ENCODE data around the gene RBM22. TPM values are rescaled to one million over a fixed set of nuclear protein-coding genes. Genes with fewer than 3 reads are reported as not detected.

Gene RBM22
- total RNA-seq, 1 donor from 2014 or later: 18.9 TPM

DNA sequence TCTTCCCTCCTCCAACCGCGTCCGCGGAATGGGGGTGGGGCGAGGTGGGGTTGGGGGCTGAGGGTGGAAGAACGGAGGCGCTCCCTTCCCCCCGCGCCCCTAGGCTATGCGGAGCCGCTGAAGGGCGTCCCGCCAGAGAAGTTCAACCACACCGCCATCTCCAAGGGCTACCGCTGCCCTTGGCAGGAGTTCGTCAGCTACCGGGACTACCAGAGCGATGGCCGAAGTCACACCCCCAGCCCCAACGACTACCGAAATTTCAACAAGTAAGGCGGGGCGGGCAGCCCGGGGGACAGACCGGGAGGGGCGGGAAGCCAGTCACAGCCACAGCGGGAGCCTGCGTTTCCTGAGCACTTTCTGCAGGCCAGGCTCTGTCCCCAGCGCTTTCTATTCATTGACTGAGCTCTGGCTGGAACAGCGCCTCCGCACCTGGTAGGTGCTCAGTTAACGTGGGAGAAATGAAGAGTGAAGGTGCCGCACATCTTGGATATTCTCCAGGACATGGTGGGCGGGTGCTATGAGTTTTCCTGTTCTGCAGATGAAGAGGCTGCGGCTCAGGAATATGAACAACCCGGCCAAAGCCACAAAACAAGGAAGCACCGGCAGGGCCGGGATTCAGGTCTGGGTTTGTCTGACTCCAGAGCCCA, 28.5 kb downstream of the RBM22 start:
- DNase-seq (ENCODE audit: low read depth, low spot score): no peak

DNA sequence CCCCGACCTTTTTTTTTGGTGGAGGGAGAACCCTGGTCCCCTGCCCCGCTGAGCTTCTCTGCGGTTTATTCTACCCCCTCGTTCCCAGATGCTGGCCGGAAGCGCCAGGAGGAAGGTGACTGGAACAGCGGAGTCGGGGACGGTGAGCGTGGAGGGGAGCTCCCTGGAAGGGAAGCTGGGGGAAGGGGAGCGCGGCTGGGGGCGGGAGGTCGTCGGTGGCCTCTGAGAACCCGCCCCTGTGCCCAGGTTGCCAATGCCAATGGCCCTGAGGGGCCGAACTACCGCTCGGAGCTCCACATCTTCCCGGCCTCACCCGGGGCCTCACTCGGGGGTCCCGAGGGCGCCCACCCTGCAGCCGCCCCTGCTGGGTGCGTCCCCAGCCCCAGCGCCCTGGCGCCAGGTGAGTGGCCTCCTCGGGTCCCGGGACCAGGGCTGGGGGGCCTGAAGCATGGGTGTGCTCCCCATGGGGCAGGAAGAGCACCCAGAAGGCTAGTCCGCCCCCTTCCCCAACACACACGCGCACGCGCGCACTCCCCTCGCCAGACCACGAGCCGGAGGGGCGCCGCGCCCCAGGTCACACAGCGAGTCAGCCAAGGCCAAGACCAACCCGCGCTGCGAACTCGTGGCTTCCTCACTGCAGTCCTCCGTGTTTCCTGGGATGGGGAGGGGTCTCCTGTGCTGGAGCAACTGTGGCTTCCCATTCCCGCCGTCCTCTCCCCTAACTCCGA, 29.2 kb downstream of the RBM22 start:
- DNase-seq (ENCODE audit: low read depth, low spot score): no peak

DNA sequence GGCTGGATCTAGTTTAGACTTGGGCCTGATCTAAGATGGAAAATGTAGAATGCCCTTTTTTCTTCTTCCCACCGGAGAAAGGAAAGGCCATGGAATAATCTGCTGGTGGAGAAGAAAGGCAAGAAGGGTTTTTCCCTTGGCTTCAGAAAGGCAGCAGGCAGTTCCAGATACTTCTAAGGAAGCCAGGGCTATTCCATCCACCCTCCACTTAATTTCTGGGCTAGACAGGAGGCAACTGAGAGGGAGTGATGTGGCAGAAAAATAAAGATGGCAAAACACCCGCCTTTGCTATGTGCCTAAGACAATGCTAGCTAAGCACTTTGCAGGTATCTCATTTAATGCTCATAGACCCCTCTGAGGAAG, 29.9 kb downstream of the RBM22 start:
- no peak for DNase-seq (ENCODE audit: low read depth, low spot score)

DNA sequence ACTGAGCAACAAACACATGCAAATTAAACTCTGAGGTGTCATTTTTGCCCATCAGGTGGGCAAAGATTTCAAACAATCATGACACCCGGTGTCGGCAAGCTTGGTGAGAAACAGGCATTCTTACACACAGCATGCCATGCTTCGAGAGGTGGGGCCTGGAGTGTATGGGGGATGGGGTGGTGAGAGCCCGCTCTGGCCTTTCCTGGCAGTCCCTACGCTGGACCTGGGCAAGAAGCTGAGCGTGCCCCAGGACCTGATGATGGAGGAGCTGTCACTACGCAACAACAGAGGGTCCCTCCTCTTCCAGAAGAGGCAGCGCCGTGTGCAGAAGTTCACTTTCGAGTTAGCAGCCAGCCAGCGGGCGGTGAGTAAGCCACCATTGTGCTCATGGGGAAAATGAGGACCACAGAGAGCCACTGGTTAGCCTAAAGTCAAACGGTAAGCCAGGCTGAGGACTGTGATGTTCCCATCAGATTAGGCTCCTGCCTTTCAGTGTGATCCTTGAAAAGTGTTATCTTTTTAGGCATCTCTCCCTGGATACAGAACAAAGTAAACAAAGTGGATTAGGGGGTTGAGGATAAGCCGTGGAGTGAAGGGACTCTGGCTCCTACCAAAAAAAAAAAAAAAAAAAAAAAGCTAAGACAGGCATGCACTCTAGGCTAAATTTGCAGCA, 30.5 kb downstream of the RBM22 start:
- DNase-seq (ENCODE audit: low read depth, low spot score): no peak

DNA sequence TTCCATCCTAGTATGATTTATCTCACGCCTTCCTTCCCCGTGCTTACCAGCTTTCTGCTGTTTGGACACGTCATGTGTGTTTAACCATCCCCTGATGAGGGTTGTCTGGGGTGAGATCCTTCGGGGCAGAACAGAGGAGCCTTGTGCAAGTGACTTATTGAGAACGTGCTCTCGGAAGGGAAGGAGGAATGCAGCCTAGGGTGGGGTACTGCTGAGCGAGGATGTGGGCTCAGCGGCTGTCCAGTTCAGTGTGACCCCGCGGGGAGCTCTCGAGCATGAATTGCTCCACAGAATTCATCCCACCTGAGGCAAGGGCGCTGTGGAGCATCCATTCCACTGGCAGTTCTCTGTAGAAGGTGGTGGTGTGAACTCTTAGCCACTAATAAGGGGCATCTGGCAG, 35.8 kb downstream of the RBM22 start:
- no peak for DNase-seq (ENCODE audit: low read depth, low spot score)

DNA sequence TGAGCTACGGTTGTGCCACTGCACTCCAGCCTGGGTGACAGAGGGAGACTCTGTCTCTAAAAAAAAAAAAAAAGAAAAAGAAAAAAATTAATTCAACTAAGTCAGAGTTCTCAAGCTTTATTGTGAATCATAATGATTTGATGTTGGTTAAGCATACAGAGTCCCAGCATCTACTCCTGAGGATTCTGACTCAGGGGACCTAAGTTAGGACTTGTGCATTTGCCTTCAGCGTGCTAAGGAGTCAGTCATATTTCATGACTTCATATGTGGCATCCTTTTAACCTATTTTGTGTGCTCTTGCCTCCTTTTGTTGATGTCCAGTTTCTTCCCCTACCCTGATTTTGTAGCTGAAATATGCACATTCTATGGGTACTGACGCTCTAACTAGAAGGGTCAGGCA, 36.9 kb downstream of the RBM22 start:
- DNase-seq (ENCODE audit: low read depth, low spot score): no peak

DNA sequence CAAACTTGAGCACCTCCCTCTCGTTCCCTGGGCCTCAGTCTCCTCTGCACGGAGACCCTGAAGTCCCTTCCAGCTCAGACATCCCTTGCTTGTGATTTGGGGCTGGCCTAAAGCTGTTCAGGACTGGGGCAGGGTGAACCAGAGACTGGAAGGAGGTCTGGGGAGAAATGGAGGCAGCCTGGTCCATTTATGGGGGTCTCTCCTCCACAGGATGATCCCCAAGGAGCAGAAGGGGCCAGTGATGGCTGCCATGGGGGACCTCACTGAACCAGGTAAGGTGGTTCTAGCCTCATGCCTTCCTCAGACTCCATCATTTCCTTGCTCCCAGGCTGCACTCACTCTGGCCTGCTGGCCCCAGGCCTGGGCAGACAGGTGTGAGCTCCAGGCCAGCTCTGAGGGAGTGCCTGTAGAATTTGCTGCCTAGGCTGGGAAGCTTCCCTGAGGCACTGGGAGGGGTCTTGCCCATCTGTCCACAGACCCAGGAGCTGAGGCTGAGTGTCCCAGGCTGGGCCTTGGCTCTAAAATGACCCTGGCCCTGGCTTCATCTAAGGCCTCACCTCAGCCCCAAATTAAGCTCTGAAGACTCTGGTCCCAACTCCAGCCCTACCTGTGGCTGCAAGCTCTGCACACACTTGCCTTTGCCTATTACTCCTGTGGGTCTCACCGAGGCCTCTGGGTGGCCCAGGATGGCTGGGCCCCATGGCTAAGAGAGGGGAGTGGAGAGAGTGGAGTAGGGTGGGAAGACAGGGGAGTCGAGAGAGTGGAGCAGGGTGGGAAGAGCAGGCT, 37.9 kb downstream of the RBM22 start:
- DNase-seq (ENCODE audit: low read depth, low spot score): no peak

DNA sequence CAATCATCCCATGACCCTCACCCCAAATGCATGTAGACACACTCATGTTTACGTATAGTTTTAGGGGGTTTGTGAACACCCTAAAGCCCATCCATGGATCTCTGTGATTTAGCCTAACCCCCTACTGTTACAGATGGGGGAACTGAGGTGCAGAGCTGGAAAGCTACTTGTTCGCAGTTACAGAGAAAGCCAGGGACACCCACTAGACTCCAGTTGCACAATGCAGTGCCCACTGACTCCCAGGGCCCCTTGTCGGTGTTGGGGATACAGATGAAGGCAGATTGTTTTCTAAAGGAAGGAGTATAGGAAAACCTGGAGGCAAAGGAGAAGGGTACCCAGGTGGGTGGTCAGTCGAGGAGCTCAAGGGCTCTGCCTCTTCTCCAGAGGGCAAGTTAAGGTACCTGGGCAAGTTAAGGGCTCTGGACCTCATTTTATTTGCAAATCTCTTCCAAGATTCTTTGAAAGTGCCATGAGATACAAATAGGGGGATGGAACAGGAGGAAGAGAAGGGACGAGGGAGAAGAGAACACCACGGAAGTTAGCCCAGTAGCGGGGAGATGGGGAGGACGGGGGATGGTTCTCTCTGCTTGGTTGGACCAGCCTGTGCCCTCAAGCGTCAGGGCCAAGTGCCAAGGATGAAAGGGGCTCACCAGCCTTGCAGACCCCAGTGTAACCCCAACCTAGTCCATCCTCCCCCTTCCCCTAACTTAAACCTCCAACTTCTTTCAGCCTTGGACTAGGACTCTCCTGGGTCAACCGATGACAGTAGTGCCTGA, 38.9 kb downstream of the RBM22 start:
- DNase-seq (ENCODE audit: low read depth, low spot score): no peak

DNA sequence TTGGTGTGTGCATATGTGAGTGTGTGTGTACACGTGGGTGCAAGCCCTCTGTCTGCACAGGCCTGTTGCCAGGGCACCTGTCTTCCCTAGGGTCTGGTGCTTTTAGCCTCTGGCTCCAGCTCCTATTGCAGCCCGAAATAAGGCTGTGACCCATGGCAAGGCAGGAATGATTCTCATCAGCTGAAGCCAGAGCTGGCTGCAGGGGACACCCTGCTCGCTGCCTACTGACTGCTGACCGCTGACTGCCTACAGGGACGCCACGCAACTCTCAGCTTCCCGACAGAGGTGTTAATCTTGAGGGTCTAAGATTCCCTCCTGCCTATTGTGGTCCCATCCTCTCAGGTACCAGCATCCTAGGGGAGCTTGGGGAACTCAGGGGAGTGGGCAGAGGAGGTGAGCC, 39.8 kb downstream of the RBM22 start, which contains the start of gene MYOZ3:
Gene MYOZ3 (plus strand): TSS at position 166 of the 400 bp plus-strand sequence. CDS start 1,691 bp downstream, outside the sequence.
- no peak for DNase-seq (ENCODE audit: low read depth, low spot score)

DNA sequence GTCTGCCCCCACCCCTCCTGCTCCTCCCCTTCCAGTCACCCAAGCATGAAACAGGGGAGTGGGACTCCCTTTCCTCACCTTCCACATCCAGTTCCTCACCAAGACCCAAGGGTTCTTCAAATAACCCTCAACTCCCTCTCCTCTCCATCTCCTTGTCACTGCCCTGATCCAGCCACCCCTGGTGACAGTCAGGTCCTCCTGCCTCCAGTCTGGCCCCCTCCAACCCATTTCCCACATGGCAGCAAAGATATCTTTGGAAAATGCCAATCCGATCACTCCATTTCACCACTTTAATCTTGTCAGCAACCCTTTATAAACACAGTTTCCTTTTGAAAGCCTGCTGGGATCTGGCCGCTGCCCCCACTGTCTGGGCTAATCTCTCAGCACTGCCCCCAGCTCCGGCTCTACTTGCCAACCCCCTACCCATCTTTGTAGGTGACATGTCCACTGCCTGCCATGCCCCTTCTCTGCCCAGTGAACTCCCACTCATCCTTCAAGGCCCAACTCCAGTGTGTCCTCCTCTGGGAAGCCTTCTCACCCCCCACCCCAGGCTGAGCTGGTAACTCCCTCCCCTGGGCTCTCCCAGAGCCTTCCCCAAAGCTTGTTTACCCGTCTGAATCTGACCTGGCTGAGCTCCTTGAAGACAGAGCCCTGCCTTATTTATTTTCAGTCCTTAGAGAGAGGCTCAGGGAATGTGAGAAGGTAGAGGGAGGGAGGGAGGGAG, 40.6 kb downstream of the RBM22 start:
- DNase-seq (ENCODE audit: low read depth, low spot score): no peak

DNA sequence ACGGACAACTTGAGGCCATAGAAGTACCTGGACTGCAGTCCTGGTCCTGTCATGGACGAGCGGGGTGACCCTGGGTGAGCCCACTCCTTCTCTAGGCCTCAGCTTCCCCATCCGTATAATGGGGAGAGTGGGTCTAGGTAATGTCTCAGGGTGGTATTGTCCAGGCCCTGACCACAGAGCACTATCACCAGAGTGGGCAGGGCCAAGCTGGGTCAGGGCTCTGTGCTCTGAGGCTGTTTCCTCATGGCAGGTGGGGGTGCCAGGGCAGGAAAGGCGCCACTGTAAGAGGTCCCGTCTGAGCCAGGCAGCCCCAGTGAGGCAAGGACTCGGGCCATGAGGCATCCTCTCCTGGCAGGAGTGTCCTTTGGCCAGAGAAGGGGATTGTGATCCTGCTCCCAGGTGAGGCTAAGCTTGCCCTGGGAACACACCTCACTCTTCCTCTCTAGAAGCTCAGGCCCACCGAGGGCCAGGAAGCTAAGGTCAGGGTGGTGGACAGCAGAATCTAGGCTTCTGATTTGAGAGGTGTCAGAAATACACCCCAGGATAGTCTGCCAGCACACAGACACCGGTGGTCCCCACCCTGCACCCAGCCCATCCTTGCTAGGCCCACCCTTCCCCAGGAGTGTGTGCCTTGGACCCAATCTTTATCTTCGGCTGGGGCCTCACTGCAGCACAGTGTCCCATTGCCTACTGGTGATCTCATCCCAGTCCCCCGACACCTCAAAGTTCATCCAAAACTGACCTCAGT, 41.3 kb downstream of the RBM22 start:
- DNase-seq (ENCODE audit: low read depth, low spot score): no peak

DNA sequence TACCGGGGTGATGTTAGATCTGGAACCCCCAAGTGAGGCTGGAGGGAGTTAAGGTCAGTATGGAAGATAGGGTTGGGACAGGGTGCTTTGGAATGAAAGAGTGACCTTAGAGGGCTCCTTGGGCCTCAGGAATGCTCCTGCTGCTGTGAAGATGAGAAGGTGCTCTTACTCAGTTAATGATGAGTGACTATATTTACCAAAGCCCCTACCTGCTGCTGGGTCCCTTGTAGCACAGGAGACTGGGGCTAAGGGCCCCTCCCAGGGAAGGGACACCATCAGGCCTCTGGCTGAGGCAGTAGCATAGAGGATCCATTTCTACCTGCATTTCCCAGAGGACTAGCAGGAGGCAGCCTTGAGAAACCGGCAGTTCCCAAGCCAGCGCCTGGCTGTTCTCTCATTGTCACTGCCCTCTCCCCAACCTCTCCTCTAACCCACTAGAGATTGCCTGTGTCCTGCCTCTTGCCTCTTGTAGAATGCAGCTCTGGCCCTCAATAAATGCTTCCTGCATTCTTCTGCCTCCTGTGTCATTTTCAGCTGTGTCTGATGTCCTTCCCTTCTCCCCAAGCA, 42.1 kb downstream of the RBM22 start:
- no peak for DNase-seq (ENCODE audit: low read depth, low spot score)

DNA sequence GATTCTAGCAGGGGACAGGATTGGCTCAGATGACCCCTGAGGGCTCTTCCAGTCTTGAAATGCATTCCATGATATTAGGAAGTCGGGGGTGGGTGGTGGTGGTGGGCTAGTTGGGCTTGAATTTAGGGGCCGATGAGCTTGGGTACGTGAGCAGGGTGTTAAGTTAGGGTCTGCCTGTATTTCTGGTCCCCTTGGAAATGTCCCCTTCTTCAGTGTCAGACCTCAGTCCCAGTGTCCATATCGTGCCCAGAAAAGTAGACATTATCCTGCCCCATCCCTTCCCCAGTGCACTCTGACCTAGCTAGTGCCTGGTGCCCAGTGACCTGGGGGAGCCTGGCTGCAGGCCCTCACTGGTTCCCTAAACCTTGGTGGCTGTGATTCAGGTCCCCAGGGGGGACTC, 42.7 kb downstream of the RBM22 start:
- no peak for DNase-seq (ENCODE audit: low read depth, low spot score)

DNA sequence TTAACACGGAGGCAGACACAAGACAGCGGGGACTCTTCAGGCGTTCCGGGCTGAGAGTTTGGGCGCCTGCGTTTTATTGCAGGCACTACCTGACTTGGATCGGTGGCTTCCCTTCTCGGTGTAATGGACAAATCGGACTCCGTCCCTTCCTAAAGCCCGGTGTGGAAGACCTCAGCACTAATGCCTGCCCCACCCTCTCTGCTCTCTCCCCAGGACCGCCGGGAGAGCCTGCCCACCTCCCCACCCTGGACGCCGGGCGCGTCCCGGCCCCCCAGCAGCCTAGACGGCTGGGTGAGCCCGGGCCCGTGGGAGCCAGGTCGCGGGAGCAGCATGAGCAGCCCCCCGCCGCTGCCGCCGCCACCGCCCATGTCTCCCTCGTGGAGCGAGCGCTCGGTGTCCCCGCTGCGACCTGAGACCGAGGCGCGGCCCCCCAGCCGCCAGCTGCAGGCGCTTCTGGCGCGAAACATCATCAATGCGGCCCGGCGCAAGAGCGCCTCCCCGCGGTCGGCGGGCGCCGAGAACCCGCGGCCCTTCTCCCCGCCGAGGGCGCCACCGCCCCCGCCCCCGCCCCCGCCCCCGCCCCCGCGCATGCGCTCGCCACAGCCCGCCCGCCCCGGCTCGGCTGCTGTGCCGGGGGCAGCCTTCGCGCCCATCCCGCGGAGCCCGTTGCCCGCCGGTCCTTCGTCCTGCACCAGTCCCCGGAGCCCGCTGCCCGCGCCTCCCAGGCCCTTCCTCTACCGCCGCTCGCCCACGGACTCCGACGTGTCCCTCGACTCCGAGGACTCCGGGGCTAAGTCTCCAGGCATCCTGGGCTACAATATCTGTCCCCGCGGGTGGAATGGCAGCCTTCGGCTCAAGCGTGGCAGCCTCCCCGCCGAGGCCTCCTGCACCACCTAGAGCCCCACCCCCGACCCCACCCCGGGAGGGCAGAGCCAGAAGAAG, 44.4 kb downstream of the RBM22 start:
- no peak for DNase-seq (ENCODE audit: low read depth, low spot score)

DNA sequence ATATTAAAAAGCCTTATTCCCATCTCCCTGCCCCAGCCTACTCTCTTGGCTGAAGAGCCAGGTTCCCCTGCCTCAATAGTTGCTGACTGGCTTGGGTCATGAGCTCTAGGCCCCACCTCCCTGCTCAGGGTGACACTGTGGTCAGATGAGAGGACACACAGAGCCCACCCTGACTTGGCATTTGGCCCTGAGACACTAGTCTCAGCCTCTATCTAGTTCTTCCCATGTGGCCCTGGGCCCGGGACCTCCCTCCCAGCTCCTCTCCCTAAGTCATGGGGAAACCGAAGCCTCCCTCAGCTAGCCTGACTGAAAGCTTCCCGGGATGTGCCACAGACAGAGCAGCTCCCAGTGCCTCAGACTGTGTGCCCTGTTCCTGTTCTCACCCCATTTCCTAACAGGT, 45.6 kb downstream of the RBM22 start:
- no peak for DNase-seq (ENCODE audit: low read depth, low spot score)

DNA sequence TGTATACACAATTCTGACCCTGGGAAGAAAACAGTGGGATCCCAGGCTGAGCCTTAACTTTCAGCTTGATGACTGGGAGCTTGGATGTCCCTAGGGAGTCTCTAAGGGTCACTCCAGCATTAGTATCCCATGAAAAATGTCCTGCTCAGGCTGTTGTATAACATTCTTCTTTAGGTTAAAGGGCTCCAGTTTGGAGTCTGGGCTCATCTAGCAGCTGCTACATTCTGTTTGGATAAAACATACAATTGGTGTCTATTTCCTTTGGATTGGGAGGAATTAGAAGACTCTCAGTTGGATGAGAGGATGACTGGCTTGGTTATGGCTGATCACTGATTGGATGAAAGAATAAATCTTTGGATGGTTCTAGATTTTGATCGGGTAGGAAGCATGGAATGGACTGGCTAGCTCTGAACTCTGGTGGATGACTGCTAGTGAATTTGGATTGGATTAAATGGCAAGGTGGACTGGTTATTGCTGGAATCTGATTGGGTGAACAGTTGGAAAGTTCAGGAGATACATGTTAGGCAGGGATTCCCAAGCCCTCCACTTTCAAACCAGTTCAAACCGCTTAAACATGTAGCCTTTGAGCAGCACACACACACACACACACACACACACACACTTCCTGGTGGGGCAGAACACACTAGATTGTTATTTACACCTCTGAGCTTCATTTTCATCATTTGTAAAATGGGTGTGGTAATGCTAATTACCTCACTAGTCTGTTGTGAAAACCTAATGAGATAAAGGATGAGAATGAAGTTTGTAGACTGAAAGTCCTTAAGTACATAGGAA, 46.9 kb downstream of the RBM22 start:
- DNase-seq (ENCODE audit: low read depth, low spot score): no peak

DNA sequence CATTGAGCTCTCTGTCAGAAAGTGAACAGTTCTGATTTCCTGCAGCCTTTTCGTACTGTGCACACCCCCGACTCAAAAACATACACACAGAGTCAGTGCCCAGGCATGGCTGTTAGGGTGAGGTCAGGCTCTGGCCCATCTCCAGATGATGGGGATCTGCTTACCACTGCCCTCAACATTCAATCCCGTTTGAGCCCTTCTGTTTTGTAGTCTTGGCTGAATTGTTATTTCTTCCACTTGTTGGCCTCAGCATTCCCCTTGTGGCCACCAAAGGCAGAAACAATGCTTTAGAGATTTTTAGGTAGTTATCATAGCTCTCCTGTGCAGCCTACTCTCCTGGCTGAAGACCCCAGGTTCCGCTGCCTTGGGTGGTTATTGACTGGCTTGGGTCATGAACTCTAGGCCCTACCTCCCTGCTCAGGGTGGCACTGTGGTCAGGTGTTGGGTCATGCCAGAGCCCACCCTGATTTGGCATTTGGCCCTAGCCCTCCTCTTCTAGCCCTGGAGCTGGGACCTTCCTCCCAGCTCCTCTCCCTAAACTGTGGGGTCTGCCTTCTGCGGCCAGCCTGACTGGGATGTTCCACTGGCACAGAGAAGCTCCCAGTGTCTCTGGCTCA, 47.6 kb downstream of the RBM22 start:
- no peak for DNase-seq (ENCODE audit: low read depth, low spot score)

Data from pulmonary artery endothelial cell (primary cell).